ENCODE data around the gene ARHGAP9. TPM values are rescaled to one million over a fixed set of nuclear protein-coding genes. Genes with fewer than 3 reads are reported as not detected.
"Not testable (repeated sequence)": the region's sequence is repeated elsewhere in the genome, so short reads cannot be mapped to it uniquely, and the experiment has no call there.

Gene ARHGAP9
- polyA plus RNA-seq, 1 donor: 8.3 TPM

GRCh38 chr12:57456737-57457490 is 22.8 kb downstream of the ARHGAP9 start:
- no peak for DNase-seq

- DNase-seq: no peak
These were observed 23.4 kb downstream of the ARHGAP9 start for GRCh38 chr12:57456145-57456700.

- DNase-seq: no peak
These were observed 24.1 kb downstream of the ARHGAP9 start for GRCh38 chr12:57455374-57456144.

- DNase-seq: no peak
These were observed 24.9 kb downstream of the ARHGAP9 start, which contains the start of gene INHBE for GRCh38 chr12:57454566-57455373. Gene INHBE (plus strand): TSS chr12:57455307. CDS start chr12:57455537, 230 bp downstream.

GRCh38 chr12:57454213-57454565 is 25.5 kb downstream of the ARHGAP9 start:
- DNase-seq: no peak

- DNase-seq: peak; percentile 71
These were observed 26.6 kb downstream of the ARHGAP9 start for GRCh38 chr12:57452937-57453509.

GRCh38 chr12:57452181-57452936 is 27.3 kb downstream of the ARHGAP9 start:
- no peak for DNase-seq

- no peak for DNase-seq
These were observed 28.4 kb downstream of the ARHGAP9 start for GRCh38 chr12:57451233-57451778.

GRCh38 chr12:57450057-57450456 is 29.6 kb downstream of the ARHGAP9 start:
- DNase-seq: no peak

GRCh38 chr12:57449375-57449774 is 30.3 kb downstream of the ARHGAP9 start:
- DNase-seq: no peak

- no peak for DNase-seq
These were observed 31.0 kb downstream of the ARHGAP9 start for GRCh38 chr12:57448669-57449068.

- no peak for DNase-seq
These were observed 33.2 kb downstream of the ARHGAP9 start for GRCh38 chr12:57446292-57446960.

GRCh38 chr12:57444744-57445143 is 34.9 kb downstream of the ARHGAP9 start:
- no peak for DNase-seq

GRCh38 chr12:57444337-57444736 is 35.3 kb downstream of the ARHGAP9 start:
- not testable (repeated sequence) for DNase-seq

- DNase-seq: no peak
These were observed 37.7 kb downstream of the ARHGAP9 start for GRCh38 chr12:57441846-57442427.

- not testable (repeated sequence) for DNase-seq
These were observed 38.3 kb downstream of the ARHGAP9 start for GRCh38 chr12:57441393-57441792.

- DNase-seq: no peak
These were observed 39.9 kb downstream of the ARHGAP9 start for GRCh38 chr12:57439762-57440266.

- no peak for DNase-seq
These were observed 41.3 kb downstream of the ARHGAP9 start for GRCh38 chr12:57438400-57438799.

GRCh38 chr12:57435293-57435692 is 44.4 kb downstream of the ARHGAP9 start:
- DNase-seq: no peak

All from hindlimb muscle (tissue), 1 donor.